Adipocyte (in vitro differentiated cells): Measurements from ENCODE around the gene TOB2.

Experiments
- DNase-seq: peaks from one replicate; pipeline ENCODE4 v3.0.0-alpha.2; 2015; ENCODE audit warnings: low read depth
- H3K27me3 ChIP-seq: replicated peaks from 2 replicates; pipeline ENCODE4 v1.7.0; 2013; ENCODE audit warnings: mild to moderate bottlenecking, low read length, moderate library complexity; ENCODE audit not compliant: control insufficient read depth, insufficient read depth
- H3K36me3 ChIP-seq: 2 replicates; pipeline ENCODE4 v1.7.0; 2013; ENCODE audit warnings: low read length, mild to moderate bottlenecking, moderate library complexity; ENCODE audit not compliant: control insufficient read depth, insufficient read depth, severe bottlenecking
- H3K4me1 ChIP-seq: 2 replicates; pipeline ENCODE4 v1.7.0; 2013; ENCODE audit warnings: mild to moderate bottlenecking, low read length, moderate library complexity; ENCODE audit not compliant: control insufficient read depth, insufficient read depth
- H3K4me3 ChIP-seq: 2 replicates; pipeline ENCODE4 v1.7.0; 2013; ENCODE audit warnings: mild to moderate bottlenecking, low read length, moderate library complexity
- H3K9ac ChIP-seq: 2 replicates; pipeline ENCODE4 v1.7.0; 2013; ENCODE audit warnings: mild to moderate bottlenecking, low read length, moderate library complexity
- H3K9me3 ChIP-seq: 2 replicates; pipeline ENCODE4 v1.7.0; 2013; ENCODE audit warnings: mild to moderate bottlenecking, low read length, moderate library complexity; ENCODE audit not compliant: control insufficient read depth

TOB2 gene

GRCh38 chr22:41480397-41480735 lies 33.8 kb upstream of the TOB2 start:
- Histone ChIP-seq H3K9ac (peak overlapping the region; percentile 23), H3K4me1 (peaks cover 55% of the 10 kb centered on the region), H3K4me3 (no peak overlapping the region), H3K27me3 (no peaks in the 10 kb centered on the region), H3K9me3 (no peaks in the 10 kb centered on the region), H3K36me3 (no peaks in the 10 kb centered on the region)
- peak; percentile 80 for DNase-seq

GRCh38 chr22:41479671-41480396 lies 33.2 kb upstream of the TOB2 start:
- peak; percentile 68 for DNase-seq
- H3K9me3 ChIP-seq = no peaks in the 10 kb centered on the region
- peaks cover 52% of the 10 kb centered on the region for H3K4me1 ChIP-seq
- no peaks in the 10 kb centered on the region for H3K27me3 ChIP-seq
- H3K9ac ChIP-seq = peak overlapping the region; percentile 23
- H3K4me3 ChIP-seq = no peak overlapping the region
- H3K36me3 ChIP-seq = no peaks in the 10 kb centered on the region

- Histone ChIP-seq H3K4me3 (no peak overlapping the region), H3K4me1 (peaks cover 52% of the 10 kb centered on the region), H3K36me3 (no peaks in the 10 kb centered on the region), H3K9me3 (no peaks in the 10 kb centered on the region), H3K9ac (peak overlapping the region; percentile 23), H3K27me3 (no peaks in the 10 kb centered on the region)
- DNase-seq = peak; percentile 73
These were observed 32.4 kb upstream of the TOB2 start for GRCh38 chr22:41478891-41479521.

GRCh38 chr22:41478473-41478872 lies 31.9 kb upstream of the TOB2 start:
- no peaks in the 10 kb centered on the region for H3K36me3 ChIP-seq
- peak overlapping the region; percentile 6 for H3K9ac ChIP-seq
- DNase-seq = no peak
- H3K4me1 ChIP-seq = peaks cover 47% of the 10 kb centered on the region
- H3K27me3 ChIP-seq = no peaks in the 10 kb centered on the region
- no peaks in the 10 kb centered on the region for H3K9me3 ChIP-seq
- H3K4me3 ChIP-seq = no peak overlapping the region

GRCh38 chr22:41474872-41475451 lies 28.4 kb upstream of the TOB2 start:
- Histone ChIP-seq H3K27me3 (no peaks in the 10 kb centered on the region), H3K4me1 (peaks cover 31% of the 10 kb centered on the region), H3K36me3 (no peaks in the 10 kb centered on the region), H3K4me3 (no peak overlapping the region), H3K9me3 (no peaks in the 10 kb centered on the region), H3K9ac (no peak overlapping the region)
- DNase-seq = no peak

GRCh38 chr22:41471568-41471967 lies 25.0 kb upstream of the TOB2 start:
- no peak for DNase-seq
- H3K9ac ChIP-seq = no peak overlapping the region
- H3K27me3 ChIP-seq = no peaks in the 10 kb centered on the region
- H3K4me3 ChIP-seq = no peak overlapping the region
- peaks cover 13% of the 10 kb centered on the region for H3K36me3 ChIP-seq
- H3K9me3 ChIP-seq = no peaks in the 10 kb centered on the region
- H3K4me1 ChIP-seq = peaks cover 31% of the 10 kb centered on the region

- no peak overlapping the region for H3K4me3 ChIP-seq
- peaks cover 20% of the 10 kb centered on the region for H3K36me3 ChIP-seq
- no peaks in the 10 kb centered on the region for H3K9me3 ChIP-seq
These were observed 24.3 kb upstream of the TOB2 start for GRCh38 chr22:41470886-41471285.

GRCh38 chr22:41469218-41469851 lies 22.7 kb upstream of the TOB2 start:
- Histone ChIP-seq H3K36me3 (peaks cover 35% of the 10 kb centered on the region), H3K4me1 (peaks cover 31% of the 10 kb centered on the region), H3K9ac (peak overlapping the region; percentile 93), H3K27me3 (no peaks in the 10 kb centered on the region), H3K4me3 (peak overlapping the region; percentile 94), H3K9me3 (no peaks in the 10 kb centered on the region)
- peak; percentile 22 for DNase-seq

More at GRCh38 chr22:41470886-41471285, 24.3 kb upstream of the TOB2 start:
- peaks cover 31% of the 10 kb centered on the region for H3K4me1 ChIP-seq
- no peaks in the 10 kb centered on the region for H3K27me3 ChIP-seq
- DNase-seq = no peak
- H3K9ac ChIP-seq = no peak overlapping the region

GRCh38 chr22:41468381-41469217 lies 22.0 kb upstream of the TOB2 start, which contains the start of the genes ACO2 and PHF5A:
Gene ACO2, plus strand, starts transcription at chr22:41469117. Its CDS starts 30 bp downstream, at chr22:41469147.
Gene PHF5A, minus strand, starts transcription at chr22:41468692. Its CDS starts 39 bp downstream, at chr22:41468653.
- Histone ChIP-seq H3K9me3 (no peaks in the 10 kb centered on the region), H3K4me1 (peaks cover 31% of the 10 kb centered on the region), H3K9ac (peak within 1 kb of the TSS; percentile 93), H3K4me3 (peak within 1 kb of the TSS; percentile 94), H3K36me3 (peaks cover 42% of the 10 kb centered on the region), H3K27me3 (no peaks in the 10 kb centered on the region)
- DNase-seq = peak; percentile 99

GRCh38 chr22:41461901-41462300 lies 15.3 kb upstream of the TOB2 start:
- DNase-seq = no peak
- no peak overlapping the region for H3K4me3 ChIP-seq
- H3K9ac ChIP-seq = no peak overlapping the region
- H3K36me3 ChIP-seq = peaks cover 83% of the 10 kb centered on the region
- no peaks in the 10 kb centered on the region for H3K27me3 ChIP-seq
- H3K9me3 ChIP-seq = no peaks in the 10 kb centered on the region
- H3K4me1 ChIP-seq = no peaks in the 10 kb centered on the region
